ENCODE data around the gene SCAF8.
"Not testable (repeated sequence)": the region's sequence is repeated elsewhere in the genome, so short reads cannot be mapped to it uniquely, and the experiment has no call there.

The SCAF8 gene

GRCh38 chr6:154732538-154733182 is 556 bp upstream of the SCAF8 start:
- DNase-seq (ENCODE audit: low read depth in 3 of 3, low spot score in 1 of 3) = no peak

DNA sequence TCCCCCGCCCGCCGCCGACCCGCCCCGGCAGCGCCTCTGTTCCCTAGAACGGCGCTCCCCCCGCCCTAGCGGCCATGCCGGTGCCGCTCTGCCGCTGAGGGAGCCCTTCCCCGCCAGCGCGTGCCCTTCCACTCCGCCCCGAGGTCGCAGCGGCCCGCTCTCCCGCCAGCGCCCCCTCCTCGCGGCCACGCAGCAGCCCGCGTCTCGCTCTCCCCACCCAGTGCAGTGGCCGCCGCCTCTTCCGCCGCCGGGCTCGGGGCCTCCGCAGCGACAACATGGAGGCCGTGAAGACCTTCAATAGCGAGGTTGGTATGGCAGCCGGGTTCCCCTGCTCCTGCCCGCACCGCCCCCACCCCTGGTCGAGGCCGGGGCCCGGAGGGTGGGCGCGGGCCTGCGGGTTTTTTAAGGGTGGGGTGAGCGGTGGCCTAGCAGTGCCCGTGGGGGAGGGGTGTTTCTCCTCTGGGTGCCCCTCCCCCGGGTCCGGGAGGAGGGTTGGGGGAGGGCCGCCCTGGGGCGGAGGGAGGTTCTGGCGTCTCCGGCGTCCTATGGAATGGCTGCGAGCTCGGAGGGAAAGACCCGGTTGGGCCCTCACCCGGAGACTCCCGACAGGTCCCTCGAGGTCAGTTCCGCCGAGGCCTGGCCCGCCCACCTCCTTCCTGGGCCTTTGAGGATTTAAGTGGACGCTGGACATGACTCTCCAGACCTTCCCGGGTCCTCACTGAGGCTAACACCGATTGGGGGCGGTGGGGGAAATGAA is 588 bp downstream of the SCAF8 start:
- peak; percentile 68 to 79 (median 70) for DNase-seq (ENCODE audit: low read depth in 3 of 3, low spot score in 1 of 3)

DNA sequence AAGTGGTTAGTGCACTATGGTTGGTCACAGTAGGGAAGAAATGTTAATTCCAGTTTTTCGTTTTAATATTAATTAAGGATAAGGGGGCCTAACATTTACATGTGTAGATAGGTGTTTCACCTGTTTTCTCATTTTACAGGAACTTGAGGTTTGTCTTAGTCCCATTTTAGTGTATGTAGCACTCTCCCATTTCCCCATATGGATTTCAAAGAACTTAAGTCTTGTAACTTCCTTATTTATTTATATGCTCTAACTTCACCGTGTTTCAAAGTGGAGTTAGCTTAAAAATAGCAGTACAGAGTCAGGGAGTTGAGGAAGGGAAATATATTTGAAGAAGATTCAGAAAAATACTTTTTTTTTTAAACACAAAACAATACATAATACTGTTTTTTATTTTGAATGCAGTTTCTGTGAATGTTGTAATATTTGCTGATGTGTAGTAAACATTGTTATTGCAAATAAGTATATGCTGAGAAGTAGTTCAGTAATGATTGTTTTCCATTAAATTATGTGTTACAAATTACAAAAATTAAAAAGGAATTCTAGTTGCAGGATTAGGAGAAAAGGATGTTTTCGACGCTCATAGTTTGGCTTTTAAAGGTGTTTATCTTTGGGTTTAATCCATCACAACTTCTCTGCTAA is 3.5 kb downstream of the SCAF8 start:
- DNase-seq (ENCODE audit: low read depth in 3 of 3, low spot score in 1 of 3) = no peak

GRCh38 chr6:154737424-154737823 is 4.2 kb downstream of the SCAF8 start:
- no peak for DNase-seq (ENCODE audit: low read depth in 3 of 3, low spot score in 1 of 3)

- no peak for DNase-seq (ENCODE audit: low read depth in 3 of 3, low spot score in 1 of 3)
Observed at GRCh38 chr6:154738551-154738961, 5.3 kb downstream of the SCAF8 start.

GRCh38 chr6:154740658-154741057 is 7.4 kb downstream of the SCAF8 start:
- no peak for DNase-seq (ENCODE audit: low read depth in 3 of 3, low spot score in 1 of 3)

DNA sequence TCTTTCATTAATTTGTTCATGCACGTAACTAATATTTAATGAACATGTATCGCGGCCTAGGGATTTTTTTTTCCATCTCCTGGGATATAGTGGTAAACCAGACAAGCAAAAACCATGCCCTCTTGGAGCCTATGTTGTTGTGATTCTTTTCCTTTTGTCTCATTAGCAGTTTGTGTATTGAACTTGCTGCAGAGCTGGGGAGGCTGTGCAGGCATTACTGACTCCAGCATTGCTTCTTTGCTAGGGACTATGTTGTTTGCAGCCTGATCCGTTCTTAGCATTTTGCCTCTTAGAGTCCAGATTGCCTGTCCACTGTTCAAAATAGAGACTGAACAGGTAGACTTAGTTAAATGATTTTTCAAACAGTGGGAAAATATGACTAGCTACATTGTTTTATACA is 9.7 kb downstream of the SCAF8 start:
- no peak for DNase-seq (ENCODE audit: low read depth in 3 of 3, low spot score in 1 of 3)

GRCh38 chr6:154744029-154744745 is 11.0 kb downstream of the SCAF8 start:
- DNase-seq (ENCODE audit: low read depth in 3 of 3, low spot score in 1 of 3) = not testable (repeated sequence)

- no peak for DNase-seq (ENCODE audit: low read depth in 3 of 3, low spot score in 1 of 3)
Observed at GRCh38 chr6:154745243-154745642, 12.0 kb downstream of the SCAF8 start.

GRCh38 chr6:154749341-154749740 is 16.1 kb downstream of the SCAF8 start:
- no peak for DNase-seq (ENCODE audit: low read depth in 3 of 3, low spot score in 1 of 3)

DNA sequence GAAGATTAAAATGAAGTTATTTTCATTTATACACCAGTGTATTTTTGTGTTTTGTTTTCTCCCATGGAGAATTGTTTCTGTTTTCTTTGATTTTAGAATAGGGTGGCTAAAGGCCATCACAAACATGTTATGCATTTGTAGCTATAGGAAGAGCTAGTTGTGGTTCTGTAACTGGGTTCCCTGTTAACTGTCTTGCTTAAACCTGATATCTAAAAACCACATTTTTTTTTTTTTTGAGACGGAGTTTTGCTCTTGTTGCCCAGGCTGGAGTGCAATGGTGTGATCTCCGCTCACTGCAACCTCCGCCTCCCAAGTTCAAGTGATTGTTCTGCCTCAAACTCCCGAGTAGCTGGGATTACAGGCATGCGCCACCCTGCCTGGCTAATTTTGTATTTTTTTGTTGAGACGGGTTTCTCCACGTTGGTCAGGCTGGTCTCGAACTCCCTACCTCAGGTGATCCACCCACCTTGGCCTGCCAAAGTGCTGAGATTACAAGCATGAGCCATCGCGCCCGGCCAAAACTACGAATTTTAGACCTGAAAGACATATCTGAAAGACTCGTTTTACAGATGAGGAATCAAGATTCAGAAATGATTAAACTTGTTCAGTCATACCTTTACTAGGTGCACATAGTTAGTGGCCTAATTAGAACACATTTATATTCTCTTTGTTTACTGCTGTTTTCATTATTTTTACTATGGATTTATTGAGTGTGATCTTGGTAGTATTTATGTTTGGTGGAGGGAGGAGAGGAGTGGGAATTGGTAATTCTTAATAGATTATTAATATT is 18.0 kb downstream of the SCAF8 start:
- no peak for DNase-seq (ENCODE audit: low read depth in 3 of 3, low spot score in 1 of 3)

GRCh38 chr6:154752022-154752421 is 18.8 kb downstream of the SCAF8 start:
- DNase-seq (ENCODE audit: low read depth in 3 of 3, low spot score in 1 of 3) = no peak

GRCh38 chr6:154754152-154754551 is 20.9 kb downstream of the SCAF8 start:
- DNase-seq (ENCODE audit: low read depth in 3 of 3, low spot score in 1 of 3) = no peak

- no peak for DNase-seq (ENCODE audit: low read depth in 3 of 3, low spot score in 1 of 3)
Observed at GRCh38 chr6:154757352-154758050, 24.3 kb downstream of the SCAF8 start.

DNA sequence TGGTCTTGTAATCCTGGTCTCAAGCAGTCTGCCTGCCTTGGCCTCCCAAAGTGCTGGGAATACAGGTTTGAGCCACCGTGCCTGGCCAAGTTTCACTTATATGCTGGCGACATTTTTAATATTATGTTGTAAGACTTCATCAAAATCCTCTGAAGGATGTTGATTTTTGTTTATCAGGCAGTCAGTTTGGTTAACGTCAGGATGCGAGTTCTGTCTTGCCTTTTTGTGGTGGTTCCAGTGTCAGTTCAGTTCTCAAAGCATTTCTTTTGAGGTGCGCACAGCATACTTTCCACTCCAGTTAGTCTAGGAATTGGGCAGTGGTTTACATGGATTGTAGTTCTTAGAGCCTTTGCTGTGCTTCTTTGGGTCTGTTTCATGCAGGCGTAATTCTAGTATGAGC is 24.9 kb downstream of the SCAF8 start:
- no peak for DNase-seq (ENCODE audit: low read depth in 3 of 3, low spot score in 1 of 3)

DNA sequence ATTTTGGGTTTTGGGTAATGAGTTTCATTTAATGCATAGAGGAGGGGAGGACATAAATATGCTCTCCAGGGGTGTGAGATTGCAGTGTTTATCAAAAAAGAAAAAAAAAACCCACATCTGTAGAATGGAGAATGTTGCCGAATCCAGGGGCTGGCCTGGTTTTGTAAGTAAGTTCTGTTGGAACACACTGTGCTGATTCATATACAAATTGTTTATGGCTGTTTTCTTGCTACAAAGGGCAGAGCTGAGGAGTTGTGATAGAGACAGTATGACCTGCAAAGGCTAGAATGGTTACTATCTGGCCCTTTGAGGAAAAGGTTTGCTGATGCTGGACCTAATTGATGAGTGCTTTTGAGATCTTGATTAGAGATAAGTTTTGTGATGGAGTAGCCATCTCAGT is 30.4 kb downstream of the SCAF8 start:
- DNase-seq (ENCODE audit: low read depth in 3 of 3, low spot score in 1 of 3) = no peak

DNA sequence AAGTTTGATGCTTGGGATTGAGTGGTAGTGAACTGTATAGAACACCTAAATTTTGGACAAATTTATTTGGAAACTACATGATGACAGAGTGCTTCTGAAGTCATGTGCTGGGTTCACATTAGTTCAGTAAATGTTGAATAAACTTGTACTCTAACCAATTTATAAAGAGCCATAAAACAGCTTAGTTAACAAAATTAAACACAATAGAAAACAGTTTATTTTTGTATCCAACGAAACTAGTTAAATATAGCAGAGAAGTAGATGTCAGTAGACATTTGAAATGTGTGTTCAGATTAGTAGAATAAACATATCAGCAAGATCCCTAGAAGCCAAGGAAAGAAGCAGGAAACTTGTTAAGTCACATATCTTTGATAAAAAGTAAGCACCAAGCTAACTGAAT is 32.1 kb downstream of the SCAF8 start:
- DNase-seq (ENCODE audit: low read depth in 3 of 3, low spot score in 1 of 3) = no peak

DNA sequence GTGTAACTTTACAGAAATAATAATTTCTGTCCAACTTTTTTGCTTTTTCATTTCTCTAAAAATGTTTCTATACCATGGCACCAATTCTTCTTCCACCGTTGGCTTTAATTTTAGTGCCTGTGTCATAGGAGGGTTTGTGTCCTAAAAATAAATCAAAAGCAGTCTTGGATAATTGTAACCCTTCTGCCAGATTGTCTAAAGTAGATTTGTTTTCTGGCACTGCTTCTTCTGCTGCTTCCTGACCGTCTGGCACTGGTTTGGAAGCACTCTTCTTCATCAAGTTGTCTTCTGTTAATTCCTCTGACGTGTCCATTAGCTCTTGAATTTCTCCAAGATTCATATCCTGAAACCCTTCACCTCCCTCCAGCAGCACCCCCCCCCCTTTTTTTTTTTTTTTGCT is 33.1 kb downstream of the SCAF8 start:
- no peak for DNase-seq (ENCODE audit: low read depth in 3 of 3, low spot score in 1 of 3)

DNA sequence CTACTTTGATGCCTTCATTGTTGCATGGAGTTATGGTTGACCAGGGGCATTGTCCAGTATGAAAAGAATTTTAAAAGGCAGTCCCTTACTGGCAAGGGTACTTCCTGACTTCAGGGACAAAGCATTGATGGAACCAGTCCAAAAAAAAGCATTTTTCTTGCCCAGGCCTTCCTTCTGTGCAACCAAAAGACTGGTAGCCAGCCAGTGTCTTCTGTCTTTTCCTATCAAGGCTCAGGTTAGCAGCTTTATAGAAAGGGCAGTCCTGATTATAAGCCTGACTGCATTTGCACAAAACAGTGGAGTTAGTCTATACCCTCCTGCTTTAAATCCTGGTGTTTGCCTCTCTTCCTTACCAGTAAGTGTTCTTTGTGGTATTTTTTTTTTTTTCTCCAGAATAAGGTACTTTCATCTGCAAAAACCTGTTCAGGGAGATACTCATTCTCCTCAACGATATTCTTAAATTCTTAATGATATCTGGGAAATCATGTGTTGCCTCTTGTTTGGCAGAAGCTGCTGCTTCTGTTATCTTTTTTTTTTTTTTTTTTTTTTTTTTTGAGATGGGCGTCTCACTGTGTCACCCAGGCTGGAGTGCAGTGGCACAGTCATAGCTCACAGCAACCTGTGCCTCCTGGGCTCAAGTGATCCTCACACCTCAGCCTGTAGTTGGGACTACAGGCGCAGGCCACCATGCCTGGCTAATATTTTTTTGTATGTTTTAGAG is 33.9 kb downstream of the SCAF8 start:
- no peak for DNase-seq (ENCODE audit: low read depth in 3 of 3, low spot score in 1 of 3)

DNA sequence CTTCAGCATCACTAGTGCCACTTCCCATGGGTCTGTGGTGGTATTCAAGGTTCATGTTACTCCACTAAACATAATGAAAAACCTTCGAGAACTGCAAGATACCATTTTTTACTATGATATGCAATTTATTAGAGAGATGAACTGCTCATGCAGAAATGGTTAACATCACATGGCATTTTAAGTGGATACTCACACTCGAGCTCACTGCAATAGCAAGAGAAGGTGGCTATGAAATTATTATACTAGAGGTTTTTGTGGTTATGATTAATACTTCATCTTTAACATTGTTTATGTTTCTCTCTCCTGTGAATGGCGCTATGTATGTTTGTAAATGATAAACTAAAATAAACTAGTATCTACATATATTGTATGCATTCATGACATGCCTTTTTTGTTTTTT is 35.1 kb downstream of the SCAF8 start:
- no peak for DNase-seq (ENCODE audit: low read depth in 3 of 3, low spot score in 1 of 3)

All from stimulated activated CD4-positive, alpha-beta T cell treated with anti-CD3 and anti-CD28 coated beads, TNF-alpha, amount 100 ng/mL, for 1 hour (primary cell).